GM12891 (cell line): ENCODE results near the gene KRT1.

ENCODE experiments used
- DNase-seq: peaks from one replicate; pipeline ENCODE4 v3.0.0; 2011; ENCODE audit warnings: low spot score; ENCODE audit not compliant: insufficient read length
- FAIRE-seq: peaks from 2 replicates; lab custom pipeline; 2011; peaks lifted over from hg19 to GRCh38; lab: Jason Lieb, UNC
- PAX5 ChIP-seq: IDR thresholded peaks from 2 replicates; pipeline ENCODE4 v1.6.1; 2011; ENCODE audit warnings: low read length, moderate library complexity, mild to moderate bottlenecking; ENCODE audit not compliant: insufficient read depth, severe bottlenecking
- POLR2A ChIP-seq: IDR thresholded peaks from 2 replicates; pipeline ENCODE4 v1.6.1; 2011; ENCODE audit warnings: low read depth, low read length, control low read depth
- POLR2AphosphoS5 ChIP-seq: IDR thresholded peaks from 2 replicates; pipeline ENCODE4 v1.6.1; 2011; ENCODE audit warnings: low read depth, low read length, control low read depth
- POU2F2 ChIP-seq: IDR thresholded peaks from 2 replicates; pipeline ENCODE4 v1.6.1; 2011; ENCODE audit warnings: low read depth, mild to moderate bottlenecking, control low read depth, low read length, moderate library complexity
- SPI1 ChIP-seq: IDR thresholded peaks from 2 replicates; pipeline ENCODE4 v1.6.1; 2011; ENCODE audit warnings: low read depth, low read length, control low read depth
- TAF1 ChIP-seq: IDR thresholded peaks from 2 replicates; pipeline ENCODE4 v1.6.1; 2011; ENCODE audit warnings: low read depth, low read length, control low read depth

The KRT1 gene

DNA sequence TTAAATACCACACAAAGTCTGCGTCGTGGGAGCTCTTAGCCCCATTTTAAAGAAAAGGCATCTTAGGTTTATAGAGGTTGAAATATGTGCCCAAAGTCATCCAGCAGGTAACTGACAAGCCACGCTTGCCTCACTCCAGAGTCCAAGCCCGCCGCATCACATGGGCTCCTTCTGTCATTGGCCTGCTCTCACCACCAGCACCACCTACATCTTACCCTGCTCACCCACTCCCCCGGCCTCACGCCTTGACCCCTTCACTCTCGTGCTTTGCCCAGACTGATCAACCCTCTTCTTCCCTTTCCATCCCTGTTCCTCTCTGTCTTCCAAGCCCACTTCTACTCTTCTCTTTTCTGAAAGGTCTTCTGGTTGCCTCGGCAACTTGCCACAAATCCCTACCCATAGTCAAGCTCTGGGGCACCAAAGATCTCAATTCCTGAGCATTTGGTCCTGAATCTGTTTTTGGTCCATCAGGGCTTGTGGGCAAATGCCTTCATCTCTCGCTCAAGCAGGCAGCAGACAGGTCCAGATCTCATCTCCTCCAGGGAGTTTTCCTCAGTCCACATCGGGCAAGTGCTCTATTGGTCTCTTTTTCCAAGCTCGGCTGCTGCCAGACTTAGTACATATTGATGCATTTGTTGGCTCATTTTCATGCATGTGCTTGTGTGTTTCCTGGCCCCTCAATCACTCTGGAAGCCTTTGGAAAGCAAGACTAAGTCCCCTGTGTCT is 3.5 kb upstream of the KRT1 start:
- FAIRE-seq (no peak), DNase-seq (no peak)
- no peak for TF ChIP-seq PAX5
- no peak for TF ChIP-seq POLR2A
- no peak for TF ChIP-seq TAF1
- no peak for TF ChIP-seq SPI1
- no peak for TF ChIP-seq POU2F2
- no peak for TF ChIP-seq POLR2AphosphoS5

DNA sequence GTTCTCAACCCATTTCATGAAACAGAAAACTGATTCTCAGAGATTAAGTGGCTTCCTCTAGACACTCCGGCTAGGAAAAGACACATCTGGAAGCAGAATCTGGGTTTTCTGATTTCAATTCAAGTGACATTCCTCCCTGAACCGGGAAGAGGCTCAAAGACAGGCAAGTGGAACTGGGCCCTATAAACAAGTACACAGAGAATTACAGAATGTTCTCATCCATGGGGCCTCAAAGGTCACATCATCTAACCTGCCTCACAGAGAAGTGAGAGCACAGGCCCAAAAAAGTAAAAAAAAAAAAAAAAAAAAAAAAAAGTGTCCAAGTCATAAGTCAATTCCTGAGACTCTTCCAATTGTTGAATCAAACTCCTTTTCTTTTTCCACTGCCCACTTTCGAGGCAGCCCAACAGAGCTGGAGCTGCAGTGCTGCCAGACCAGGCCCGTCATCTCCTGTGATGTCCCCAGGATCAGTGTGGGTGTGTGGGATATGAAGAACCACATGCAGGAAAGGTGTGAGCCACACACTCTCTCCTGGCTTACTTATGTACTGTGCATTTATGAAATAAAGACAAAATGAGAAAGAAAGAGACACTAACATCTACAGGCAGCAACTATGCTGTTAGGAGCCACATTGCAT is 2.8 kb upstream of the KRT1 start:
- no peak for TF ChIP-seq POLR2AphosphoS5
- TF ChIP-seq POLR2A, result no peak
- no peak for TF ChIP-seq TAF1
- no peak for TF ChIP-seq SPI1
- no peak for TF ChIP-seq PAX5
- no peak for TF ChIP-seq POU2F2
- no peak for DNase-seq
- no peak for FAIRE-seq

DNA sequence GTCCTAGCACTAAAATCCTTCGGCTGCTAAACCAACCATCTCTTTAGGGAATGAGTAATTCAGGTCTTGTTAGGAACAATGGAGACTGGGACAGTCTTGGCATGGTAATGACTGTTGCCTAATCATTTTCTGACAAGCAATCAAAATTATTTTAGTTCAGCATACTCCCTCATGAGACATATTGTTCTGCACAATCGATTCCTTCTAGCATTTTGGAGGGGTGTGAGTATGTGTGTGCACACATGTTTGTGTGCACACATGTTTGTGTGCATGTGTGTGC is 2.1 kb upstream of the KRT1 start:
- DNase-seq (no peak), FAIRE-seq (no peak)
- TF ChIP-seq POU2F2, result no peak
- TF ChIP-seq POLR2AphosphoS5, result no peak
- TF ChIP-seq POLR2A, result no peak
- no peak for TF ChIP-seq SPI1
- TF ChIP-seq TAF1, result no peak
- TF ChIP-seq PAX5, result no peak

GRCh38 chr12:52681526-52682380 is 1.5 kb upstream of the KRT1 start:
- FAIRE-seq (no peak), DNase-seq (no peak)
- TF ChIP-seq PAX5, result no peak
- no peak for TF ChIP-seq TAF1
- TF ChIP-seq SPI1, result no peak
- no peak for TF ChIP-seq POLR2AphosphoS5
- TF ChIP-seq POLR2A, result no peak
- TF ChIP-seq POU2F2, result no peak

GRCh38 chr12:52679875-52680274 is 332 bp downstream of the KRT1 start:
- DNase-seq (no peak), FAIRE-seq (no peak)
- TF ChIP-seq POU2F2, result no peak
- TF ChIP-seq POLR2A, result no peak
- TF ChIP-seq PAX5, result no peak
- TF ChIP-seq TAF1, result no peak
- TF ChIP-seq SPI1, result no peak
- TF ChIP-seq POLR2AphosphoS5, result no peak

DNA sequence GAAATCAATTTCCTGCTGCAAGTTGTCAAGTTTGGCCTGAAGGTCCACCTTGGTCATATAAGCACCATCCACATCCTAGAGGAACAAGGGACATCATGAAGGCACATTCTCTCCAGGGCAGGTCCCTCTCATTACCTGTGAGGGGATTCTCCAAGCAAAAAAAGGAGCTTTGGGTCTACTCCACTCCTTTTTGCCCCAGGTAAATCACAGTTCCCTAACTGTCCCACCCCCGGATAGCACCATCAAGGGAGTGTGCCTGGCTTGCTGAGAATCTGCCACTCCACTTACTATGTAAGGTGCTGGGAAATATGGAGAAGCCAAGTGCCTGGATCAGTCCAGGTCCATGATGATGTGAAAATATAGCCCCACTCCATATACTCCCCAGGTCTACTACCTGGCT is 2.5 kb downstream of the KRT1 start:
- FAIRE-seq (no peak), DNase-seq (no peak)
- TF ChIP-seq PAX5, result no peak
- TF ChIP-seq POLR2A, result no peak
- TF ChIP-seq POLR2AphosphoS5, result no peak
- no peak for TF ChIP-seq TAF1

GRCh38 chr12:52677126-52677525 is 3.1 kb downstream of the KRT1 start:
- TF ChIP-seq POLR2A (no peak), PAX5 (no peak)
- no peak for DNase-seq
- FAIRE-seq, result no peak

GRCh38 chr12:52676163-52676562 is 4.0 kb downstream of the KRT1 start:
- no peak for FAIRE-seq
- TF ChIP-seq POLR2A (no peak), POLR2AphosphoS5 (no peak), TAF1 (no peak), PAX5 (no peak), SPI1 (no peak), POU2F2 (no peak)
- no peak for DNase-seq

DNA sequence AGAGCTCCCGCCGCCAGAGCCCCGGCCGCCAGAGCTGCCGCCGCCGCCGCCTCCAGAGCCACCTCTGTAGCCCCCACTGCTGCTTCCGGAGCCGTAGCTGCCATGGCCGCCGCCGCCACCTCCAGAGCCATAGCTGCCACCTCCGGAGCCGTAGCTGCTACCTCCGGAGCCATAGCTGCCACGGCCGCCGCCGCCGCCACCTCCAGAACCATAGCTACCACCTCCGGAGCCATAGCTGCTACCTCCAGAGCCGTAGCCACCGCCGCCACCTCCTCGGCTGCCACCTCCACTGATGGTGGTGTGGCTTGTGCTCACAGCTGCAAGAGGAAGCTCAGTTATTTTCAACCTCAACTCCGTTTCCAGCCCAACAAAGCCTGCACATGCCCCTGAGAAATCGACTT is 4.9 kb downstream of the KRT1 start:
- FAIRE-seq, result no peak
- no peak for DNase-seq
- TF ChIP-seq POU2F2 (no peak), SPI1 (no peak), PAX5 (no peak), TAF1 (no peak), POLR2A (no peak), POLR2AphosphoS5 (no peak)

DNA sequence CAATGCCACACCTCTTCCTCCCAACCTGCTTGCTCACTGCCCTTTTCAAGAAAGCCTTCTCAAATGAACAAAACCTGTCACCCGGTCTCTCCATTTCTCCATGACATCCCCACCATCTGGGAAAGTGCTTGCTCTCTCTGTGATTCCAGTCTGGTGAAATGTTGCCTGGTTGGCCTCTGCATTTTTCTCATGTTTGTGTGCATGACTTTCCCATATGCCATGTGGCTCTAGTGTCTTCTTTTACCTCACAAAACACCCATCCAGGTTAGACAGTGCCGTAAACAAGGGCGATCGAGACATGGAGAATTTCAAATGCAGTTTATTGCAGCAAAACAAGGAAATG is 5.8 kb downstream of the KRT1 start:
- DNase-seq (no peak), FAIRE-seq (no peak)
- TF ChIP-seq PAX5 (no peak), TAF1 (no peak), POU2F2 (no peak), POLR2AphosphoS5 (no peak), SPI1 (no peak), POLR2A (no peak)
